DOHH2 (cell line): Measurements from ENCODE around the gene DNAAF5.

Experiments
- EZH2phosphoT487 ChIP-seq: fragments of 200-600 bp; sonication (generic); IDR thresholded peaks from 2 replicates; pipeline ENCODE4 v1.6.1; 2017; ENCODE audit warnings: borderline replicate concordance, mild to moderate bottlenecking, antibody characterized with exemption, low read length, moderate library complexity, mixed read lengths
- TF ChIP-seq, protein P1 (sequence below): fragments of 200-600 bp; sonication (generic); IDR thresholded peaks from one replicate; pipeline ENCODE4 v1.5.1; 2014; ENCODE audit warnings: antibody characterized with exemption, mild to moderate bottlenecking, low read depth, low read length; ENCODE audit not compliant: poor library complexity, severe bottlenecking

- TF ChIP-seq, protein P1, sequence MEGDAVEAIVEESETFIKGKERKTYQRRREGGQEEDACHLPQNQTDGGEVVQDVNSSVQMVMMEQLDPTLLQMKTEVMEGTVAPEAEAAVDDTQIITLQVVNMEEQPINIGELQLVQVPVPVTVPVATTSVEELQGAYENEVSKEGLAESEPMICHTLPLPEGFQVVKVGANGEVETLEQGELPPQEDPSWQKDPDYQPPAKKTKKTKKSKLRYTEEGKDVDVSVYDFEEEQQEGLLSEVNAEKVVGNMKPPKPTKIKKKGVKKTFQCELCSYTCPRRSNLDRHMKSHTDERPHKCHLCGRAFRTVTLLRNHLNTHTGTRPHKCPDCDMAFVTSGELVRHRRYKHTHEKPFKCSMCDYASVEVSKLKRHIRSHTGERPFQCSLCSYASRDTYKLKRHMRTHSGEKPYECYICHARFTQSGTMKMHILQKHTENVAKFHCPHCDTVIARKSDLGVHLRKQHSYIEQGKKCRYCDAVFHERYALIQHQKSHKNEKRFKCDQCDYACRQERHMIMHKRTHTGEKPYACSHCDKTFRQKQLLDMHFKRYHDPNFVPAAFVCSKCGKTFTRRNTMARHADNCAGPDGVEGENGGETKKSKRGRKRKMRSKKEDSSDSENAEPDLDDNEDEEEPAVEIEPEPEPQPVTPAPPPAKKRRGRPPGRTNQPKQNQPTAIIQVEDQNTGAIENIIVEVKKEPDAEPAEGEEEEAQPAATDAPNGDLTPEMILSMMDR: no peak
- no peak for TF ChIP-seq EZH2phosphoT487
Measured at GRCh38 chr7:739983-740942, 13.8 kb downstream of the DNAAF5 start.
